Measurements from ENCODE around the gene NOP14.

The NOP14 gene

DNA sequence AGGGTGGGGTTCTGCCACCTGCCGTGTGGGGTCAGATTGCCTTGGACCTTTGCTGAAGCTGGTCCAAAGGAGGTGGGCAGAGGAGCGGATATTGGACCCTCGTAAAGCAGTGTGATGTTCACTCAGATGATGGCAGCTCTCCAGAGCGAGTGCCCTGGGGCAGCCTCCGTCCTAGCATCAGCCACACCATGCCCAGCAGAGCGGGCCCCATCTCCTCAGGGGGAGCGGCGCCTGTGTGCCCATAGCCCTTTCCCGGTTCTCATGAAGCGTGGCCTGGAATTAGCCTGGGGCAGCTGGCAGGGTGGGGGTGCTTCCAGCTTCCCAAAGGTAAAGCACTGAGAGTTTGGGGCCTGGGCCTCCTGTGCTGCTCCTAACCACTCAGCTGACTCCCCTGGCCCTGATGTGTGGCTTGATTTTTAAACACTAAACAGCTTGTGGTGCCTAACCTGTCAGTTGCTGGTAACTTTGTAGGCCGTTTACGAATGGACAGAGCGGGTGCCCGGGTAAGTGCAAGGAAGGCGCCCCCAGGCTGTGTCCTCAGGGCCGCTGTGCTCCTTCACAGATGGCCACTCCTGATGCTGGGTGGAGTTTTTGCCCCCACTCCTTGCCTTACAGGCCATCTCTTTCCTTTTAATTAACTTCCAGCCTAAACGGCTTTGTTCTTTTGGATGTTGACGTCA, 36.0 kb downstream of the NOP14 start:
- TF ChIP-seq, protein P1, sequence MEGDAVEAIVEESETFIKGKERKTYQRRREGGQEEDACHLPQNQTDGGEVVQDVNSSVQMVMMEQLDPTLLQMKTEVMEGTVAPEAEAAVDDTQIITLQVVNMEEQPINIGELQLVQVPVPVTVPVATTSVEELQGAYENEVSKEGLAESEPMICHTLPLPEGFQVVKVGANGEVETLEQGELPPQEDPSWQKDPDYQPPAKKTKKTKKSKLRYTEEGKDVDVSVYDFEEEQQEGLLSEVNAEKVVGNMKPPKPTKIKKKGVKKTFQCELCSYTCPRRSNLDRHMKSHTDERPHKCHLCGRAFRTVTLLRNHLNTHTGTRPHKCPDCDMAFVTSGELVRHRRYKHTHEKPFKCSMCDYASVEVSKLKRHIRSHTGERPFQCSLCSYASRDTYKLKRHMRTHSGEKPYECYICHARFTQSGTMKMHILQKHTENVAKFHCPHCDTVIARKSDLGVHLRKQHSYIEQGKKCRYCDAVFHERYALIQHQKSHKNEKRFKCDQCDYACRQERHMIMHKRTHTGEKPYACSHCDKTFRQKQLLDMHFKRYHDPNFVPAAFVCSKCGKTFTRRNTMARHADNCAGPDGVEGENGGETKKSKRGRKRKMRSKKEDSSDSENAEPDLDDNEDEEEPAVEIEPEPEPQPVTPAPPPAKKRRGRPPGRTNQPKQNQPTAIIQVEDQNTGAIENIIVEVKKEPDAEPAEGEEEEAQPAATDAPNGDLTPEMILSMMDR (IDR thresholded peaks at IDR 0.05; ENCODE audit: insufficient read depth, low read length, poor library complexity, severe bottlenecking): no peak
- H3K36me3 ChIP-seq (ENCODE audit: control insufficient read depth, insufficient read depth, low read length): peaks cover 50% of the 10 kb centered on the region
- no peak overlapping the region for H3K4me3 ChIP-seq (replicated peaks; ENCODE audit: low read depth, low read length)
- no peak for DNase-seq (ENCODE audit: extremely low read depth, insufficient read length)
- no peaks in the 10 kb centered on the region for H3K27me3 ChIP-seq (replicated peaks; ENCODE audit: control insufficient read depth, insufficient read depth, low read length)

DNA sequence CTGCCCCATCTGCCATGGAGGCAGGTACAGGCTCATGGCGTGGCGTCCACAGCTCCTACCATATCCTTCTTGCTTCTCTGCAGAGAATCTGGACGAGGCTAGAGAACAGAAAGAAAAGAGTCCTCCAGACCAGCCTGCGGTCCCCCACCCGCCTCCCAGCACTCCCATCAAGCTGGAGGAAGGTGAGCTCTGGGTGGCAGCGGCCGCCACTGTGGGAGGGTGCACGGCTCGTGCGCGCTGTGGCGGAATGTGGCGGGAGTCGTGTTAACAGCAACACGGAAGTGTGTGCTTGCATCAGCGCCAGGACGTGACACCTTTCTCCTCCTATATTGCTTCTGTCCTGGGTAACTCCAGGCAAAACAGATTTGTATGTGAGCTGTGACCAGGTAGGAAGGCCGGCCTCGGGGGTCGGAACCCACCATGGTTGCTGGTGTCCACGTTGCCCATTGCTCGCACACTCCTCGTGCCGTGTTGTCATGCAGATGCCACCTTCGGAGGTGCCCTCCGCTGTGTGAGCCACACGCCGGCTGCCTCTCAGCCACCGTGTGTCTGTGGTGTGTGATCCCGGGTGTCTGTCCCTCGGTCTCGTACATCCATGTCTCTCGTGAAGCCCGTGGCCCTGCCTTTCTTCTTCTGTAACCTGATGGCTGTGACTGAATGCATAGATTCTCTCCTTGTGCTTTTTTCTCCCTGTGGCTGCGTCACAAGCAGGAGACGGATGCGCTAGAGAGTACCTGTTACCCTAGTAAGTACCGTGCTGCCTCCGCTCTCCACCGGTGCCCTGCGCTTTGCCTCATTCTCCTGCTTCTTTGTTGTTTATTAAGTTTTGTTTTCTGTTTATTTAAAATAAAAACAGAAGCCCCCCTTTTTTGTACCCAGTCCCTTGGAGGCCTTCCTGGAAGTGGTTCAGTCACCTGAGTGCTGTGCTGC, 37.0 kb downstream of the NOP14 start:
- TF ChIP-seq, protein P1 (IDR thresholded peaks at IDR 0.05; ENCODE audit: insufficient read depth, low read length, poor library complexity, severe bottlenecking): no peak
- Histone ChIP-seq H3K36me3 (ENCODE audit: control insufficient read depth, insufficient read depth, low read length) (peaks cover 50% of the 10 kb centered on the region), H3K27me3 (replicated peaks; ENCODE audit: control insufficient read depth, insufficient read depth, low read length) (no peaks in the 10 kb centered on the region), H3K4me3 (replicated peaks; ENCODE audit: low read depth, low read length) (no peak overlapping the region)
- DNase-seq (ENCODE audit: extremely low read depth, insufficient read length): no peak

DNA sequence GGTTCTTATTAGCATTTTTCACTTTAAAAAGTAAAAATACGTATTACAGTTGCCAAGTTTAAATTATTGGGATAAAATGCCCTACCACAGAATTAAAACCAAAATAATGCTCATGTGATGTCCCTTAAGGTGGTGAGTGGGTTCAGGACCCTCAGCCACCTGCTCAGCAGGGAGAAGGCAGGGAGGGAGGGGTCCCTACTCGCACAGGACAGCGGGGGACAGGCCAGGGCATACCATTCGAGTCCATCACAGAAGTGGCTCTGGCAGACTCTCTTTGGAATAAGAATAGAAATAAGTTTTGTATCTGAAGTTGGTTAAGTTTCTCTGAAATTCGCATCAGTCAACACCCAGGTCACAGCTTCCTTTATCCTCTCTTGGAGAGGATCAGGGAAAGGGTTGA, 37.7 kb downstream of the NOP14 start:
- peaks cover 45% of the 10 kb centered on the region for H3K36me3 ChIP-seq (ENCODE audit: control insufficient read depth, insufficient read depth, low read length)
- H3K4me3 ChIP-seq (replicated peaks; ENCODE audit: low read depth, low read length): no peak overlapping the region
- H3K27me3 ChIP-seq (replicated peaks; ENCODE audit: control insufficient read depth, insufficient read depth, low read length): no peaks in the 10 kb centered on the region
- TF ChIP-seq, protein P1 (IDR thresholded peaks at IDR 0.05; ENCODE audit: insufficient read depth, low read length, poor library complexity, severe bottlenecking): no peak
- DNase-seq (ENCODE audit: extremely low read depth, insufficient read length): no peak

DNA sequence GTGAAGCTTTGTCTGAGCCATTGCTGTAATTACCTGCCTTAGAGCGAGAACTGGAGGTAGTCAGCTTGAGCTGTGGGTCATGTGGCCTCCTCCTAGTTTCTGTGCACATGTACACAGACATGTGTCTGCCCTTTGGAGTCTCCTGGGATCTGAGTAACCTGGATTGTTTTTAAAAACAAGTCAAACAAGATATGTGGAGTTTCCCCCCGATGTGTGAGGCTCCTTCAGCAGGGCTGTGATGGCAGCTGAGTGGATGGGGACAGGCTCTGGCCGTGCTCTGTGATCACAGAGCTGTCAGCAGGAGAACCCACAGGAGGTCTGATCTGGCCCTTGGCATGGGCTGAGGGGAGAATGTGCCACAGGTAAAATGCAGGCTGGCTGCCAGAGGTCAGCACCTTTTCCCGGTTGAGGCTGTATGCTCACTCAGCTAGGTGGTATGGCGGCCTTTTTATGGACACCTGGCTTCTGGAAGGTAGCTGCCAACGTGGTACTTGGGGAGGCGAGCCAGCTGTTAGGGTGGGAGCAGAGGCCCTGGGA, 38.4 kb downstream of the NOP14 start:
- peaks cover 40% of the 10 kb centered on the region for H3K36me3 ChIP-seq (ENCODE audit: control insufficient read depth, insufficient read depth, low read length)
- TF ChIP-seq, protein P1 (IDR thresholded peaks at IDR 0.05; ENCODE audit: insufficient read depth, low read length, poor library complexity, severe bottlenecking): no peak
- no peaks in the 10 kb centered on the region for H3K27me3 ChIP-seq (replicated peaks; ENCODE audit: control insufficient read depth, insufficient read depth, low read length)
- H3K4me3 ChIP-seq (replicated peaks; ENCODE audit: low read depth, low read length): no peak overlapping the region
- no peak for DNase-seq (ENCODE audit: extremely low read depth, insufficient read length)

DNA sequence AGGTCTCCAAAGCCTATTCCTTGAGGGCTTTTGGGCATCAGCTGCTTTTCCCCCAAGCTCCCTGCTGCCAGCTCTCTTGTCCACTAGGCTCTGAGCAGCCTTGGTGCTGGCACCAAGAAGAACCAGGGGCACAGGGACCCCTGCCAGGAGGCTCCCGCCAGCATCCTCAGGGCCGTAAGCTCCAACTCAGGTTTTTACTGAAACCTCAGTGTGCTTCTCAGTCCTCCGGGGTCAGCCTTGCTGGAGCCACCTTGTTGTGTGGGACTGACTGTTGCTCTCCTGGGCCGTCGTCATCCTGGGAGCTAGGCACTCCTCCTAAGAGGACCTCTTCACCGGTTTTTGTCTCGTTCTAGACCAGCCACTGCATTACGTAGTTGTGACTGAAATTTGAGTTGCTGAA, 38.9 kb downstream of the NOP14 start:
- Histone ChIP-seq H3K27me3 (replicated peaks; ENCODE audit: control insufficient read depth, insufficient read depth, low read length) (no peaks in the 10 kb centered on the region), H3K4me3 (replicated peaks; ENCODE audit: low read depth, low read length) (no peak overlapping the region), H3K36me3 (ENCODE audit: control insufficient read depth, insufficient read depth, low read length) (peaks cover 36% of the 10 kb centered on the region)
- no peak for DNase-seq (ENCODE audit: extremely low read depth, insufficient read length)
- TF ChIP-seq, protein P1 (IDR thresholded peaks at IDR 0.05; ENCODE audit: insufficient read depth, low read length, poor library complexity, severe bottlenecking): no peak

Measured in GM06990 (cell line).